ENCODE measurements around the gene PACC1. TPM values are rescaled to one million over a fixed set of nuclear protein-coding genes. Genes with fewer than 3 reads are reported as not detected.

Gene PACC1
- total RNA-seq, 4 donors from 2014 or later, result 1.4 to 3.8 (median 2.5) TPM

- in situ Hi-C loops (cut with MboI; ENCODE audit: low sequenced_read_pairs in 4 of 4), result loop anchor here in 2 of 4 donors (10.0 to 25.0 kb wide), 2 partner anchors 68 to 755 kb away; partner anchors contain the start of gene NEK2 (in 1 of the 2)
- Histone ChIP-seq H3K4me1 (peaks cover 8 to 22% of the 10 kb centered on the region in 2 donors), H3K27ac (no peak overlapping the region), H3K9me3 (no peaks in the 10 kb centered on the region), H3K36me3 (peaks cover 0 to 30% of the 10 kb centered on the region in 2 donors), H3K4me3 (no peak overlapping the region), H3K27me3 (no peaks in the 10 kb centered on the region)
- ATAC-seq (no peak), DNase-seq (no peak)
- intact Hi-C loops (cut with DNase I; ENCODE audit: low total_unique reads), result no loop called here
- TF ChIP-seq CTCF (IDR thresholded peaks at IDR 0.05 in 4 of 5, conservative IDR thresholded peaks at IDR 0.05 in 1 of 5) (no peak), POLR2A (IDR thresholded peaks at IDR 0.05) (no peak)
Measured at GRCh38 chr1:212442408-212442807, 27.7 kb upstream of the PACC1 start.

- H3K9me3 ChIP-seq, result no peaks in the 10 kb centered on the region
- H3K4me3 ChIP-seq, result no peak overlapping the region
- no peak overlapping the region for H3K27ac ChIP-seq
- in situ Hi-C loops (cut with MboI; ENCODE audit: low sequenced_read_pairs in 4 of 4) (loop anchor here in 2 of 4 donors (10.0 to 25.0 kb wide), 2 partner anchors 66 to 753 kb away; partner anchors contain the start of gene NEK2 (in 1 of the 2)), intact Hi-C loops (cut with DNase I; ENCODE audit: low total_unique reads) (no loop called here)
- H3K4me1 ChIP-seq, result peaks cover 8 to 22% of the 10 kb centered on the region in 2 donors
- H3K36me3 ChIP-seq, result peaks cover 0 to 16% of the 10 kb centered on the region in 2 donors
- DNase-seq (no peak), ATAC-seq (no peak)
- TF ChIP-seq CTCF (IDR thresholded peaks at IDR 0.05 in 4 of 5, conservative IDR thresholded peaks at IDR 0.05 in 1 of 5), result no peak
- TF ChIP-seq POLR2A (IDR thresholded peaks at IDR 0.05), result no peak
- no peaks in the 10 kb centered on the region for H3K27me3 ChIP-seq
Measured at GRCh38 chr1:212440419-212440818, 25.7 kb upstream of the PACC1 start.

- in situ Hi-C loops (cut with MboI; ENCODE audit: low sequenced_read_pairs in 4 of 4), result loop anchor here in 1 of 4 donors (25.0 kb wide), 1 partner anchor 752 kb away; the partner anchor contains the start of gene NEK2
- Histone ChIP-seq H3K27me3 (no peaks in the 10 kb centered on the region), H3K4me1 (peaks cover 10 to 29% of the 10 kb centered on the region in 2 donors), H3K27ac (no peak overlapping the region), H3K36me3 (peaks cover 0 to under 1% of the 10 kb centered on the region in 2 donors), H3K9me3 (no peaks in the 10 kb centered on the region), H3K4me3 (no peak overlapping the region)
- no peak for DNase-seq
- intact Hi-C loops (cut with DNase I; ENCODE audit: low total_unique reads), result loop anchor here (10.0 kb wide), 1 partner anchor 404 kb away; the partner anchor contains the start of genes DTL and INTS7
- no peak for ATAC-seq
- TF ChIP-seq POLR2A (IDR thresholded peaks at IDR 0.05) (no peak), CTCF (IDR thresholded peaks at IDR 0.05 in 4 of 5, conservative IDR thresholded peaks at IDR 0.05 in 1 of 5) (no peak)
Measured at GRCh38 chr1:212438831-212439237, 24.1 kb upstream of the PACC1 start.

GRCh38 chr1:212437179-212437798 is 22.6 kb upstream of the PACC1 start:
- intact Hi-C loops (cut with DNase I; ENCODE audit: low total_unique reads) (loop anchor here (10.0 kb wide), 1 partner anchor 402 kb away; the partner anchor contains the start of genes DTL and INTS7), in situ Hi-C loops (cut with MboI; ENCODE audit: low sequenced_read_pairs in 4 of 4) (loop anchor here in 1 of 4 donors (25.0 kb wide), 1 partner anchor 750 kb away; the partner anchor contains the start of gene NEK2)
- TF ChIP-seq POLR2A (IDR thresholded peaks at IDR 0.05) (no peak), CTCF (IDR thresholded peaks at IDR 0.05 in 4 of 5, conservative IDR thresholded peaks at IDR 0.05 in 1 of 5) (no peak)
- ATAC-seq (no peak), DNase-seq (no peak)
- no peak overlapping the region for H3K4me3 ChIP-seq
- H3K27ac ChIP-seq, result no peak overlapping the region
- H3K4me1 ChIP-seq, result peaks cover 13 to 35% of the 10 kb centered on the region in 2 donors
- no peaks in the 10 kb centered on the region for H3K27me3 ChIP-seq
- no peaks in the 10 kb centered on the region for H3K36me3 ChIP-seq
- H3K9me3 ChIP-seq, result no peaks in the 10 kb centered on the region
